ENCODE results near the gene LAMA3. TPM values are rescaled to one million over a fixed set of nuclear protein-coding genes. Genes with fewer than 3 reads are reported as not detected.

The LAMA3 gene
- total RNA-seq, 1 donor from 2014 or later: 1.9 TPM

DNA sequence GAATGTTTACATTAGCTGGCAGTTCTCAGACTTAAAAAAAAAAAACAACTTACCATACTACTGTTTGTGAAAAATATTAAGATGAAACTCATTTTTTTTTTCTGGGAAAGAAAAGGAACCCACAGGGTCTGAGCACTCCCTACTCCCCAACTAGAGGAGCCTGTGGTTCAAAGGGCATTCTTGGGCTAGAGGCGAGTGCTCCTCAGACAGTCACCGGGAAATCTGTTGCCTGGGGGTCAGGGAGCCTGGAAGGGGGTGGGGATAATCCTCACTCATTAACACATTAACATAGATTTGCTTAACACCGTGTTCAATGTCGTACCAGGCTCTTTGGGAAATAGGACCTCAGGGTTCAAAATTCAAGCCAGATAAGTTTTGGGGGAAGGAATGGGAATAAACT, 57.6 kb downstream of the LAMA3 start:
- Mint-ChIP-seq H3K27ac (ENCODE audit: unreplicated experiment) (no peak overlapping the region), H3K4me3 (ENCODE audit: unreplicated experiment) (no peak overlapping the region), H3K9me3 (ENCODE audit: low read depth) (no peaks in the 10 kb centered on the region), H3K36me3 (ENCODE audit: low read depth) (peaks cover 2% of the 10 kb centered on the region), H3K27me3 (ENCODE audit: low read depth) (no peaks in the 10 kb centered on the region), H3K4me1 (ENCODE audit: low read depth) (peaks cover 15% of the 10 kb centered on the region)
- TF ChIP-seq, protein P1, sequence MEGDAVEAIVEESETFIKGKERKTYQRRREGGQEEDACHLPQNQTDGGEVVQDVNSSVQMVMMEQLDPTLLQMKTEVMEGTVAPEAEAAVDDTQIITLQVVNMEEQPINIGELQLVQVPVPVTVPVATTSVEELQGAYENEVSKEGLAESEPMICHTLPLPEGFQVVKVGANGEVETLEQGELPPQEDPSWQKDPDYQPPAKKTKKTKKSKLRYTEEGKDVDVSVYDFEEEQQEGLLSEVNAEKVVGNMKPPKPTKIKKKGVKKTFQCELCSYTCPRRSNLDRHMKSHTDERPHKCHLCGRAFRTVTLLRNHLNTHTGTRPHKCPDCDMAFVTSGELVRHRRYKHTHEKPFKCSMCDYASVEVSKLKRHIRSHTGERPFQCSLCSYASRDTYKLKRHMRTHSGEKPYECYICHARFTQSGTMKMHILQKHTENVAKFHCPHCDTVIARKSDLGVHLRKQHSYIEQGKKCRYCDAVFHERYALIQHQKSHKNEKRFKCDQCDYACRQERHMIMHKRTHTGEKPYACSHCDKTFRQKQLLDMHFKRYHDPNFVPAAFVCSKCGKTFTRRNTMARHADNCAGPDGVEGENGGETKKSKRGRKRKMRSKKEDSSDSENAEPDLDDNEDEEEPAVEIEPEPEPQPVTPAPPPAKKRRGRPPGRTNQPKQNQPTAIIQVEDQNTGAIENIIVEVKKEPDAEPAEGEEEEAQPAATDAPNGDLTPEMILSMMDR (IDR thresholded peaks at IDR 0.05): no peak
- DNase-seq (ENCODE audit: low spot score): no peak

DNA sequence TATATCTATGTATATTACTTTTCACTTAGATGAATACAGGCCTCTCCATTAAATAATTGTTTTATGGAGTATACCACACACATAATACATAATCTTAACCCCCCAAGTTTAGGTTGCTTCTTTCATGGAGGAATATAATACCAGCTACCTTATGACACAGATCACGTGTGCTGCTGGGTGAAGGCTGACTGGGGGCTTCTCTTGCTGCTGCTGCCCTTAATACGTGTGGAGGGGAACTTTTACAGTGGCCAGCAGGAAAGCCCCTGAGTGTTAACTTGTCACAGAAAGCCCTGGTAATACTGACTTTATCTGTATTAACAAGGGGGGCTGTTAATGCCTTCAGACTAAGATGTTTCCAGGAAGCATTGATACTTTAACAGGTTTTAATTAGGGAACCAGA, 63.1 kb downstream of the LAMA3 start:
- H3K27me3 Mint-ChIP-seq (ENCODE audit: low read depth): no peaks in the 10 kb centered on the region
- TF ChIP-seq, protein P1 (IDR thresholded peaks at IDR 0.05): no peak
- no peak overlapping the region for H3K27ac Mint-ChIP-seq (ENCODE audit: unreplicated experiment)

DNA sequence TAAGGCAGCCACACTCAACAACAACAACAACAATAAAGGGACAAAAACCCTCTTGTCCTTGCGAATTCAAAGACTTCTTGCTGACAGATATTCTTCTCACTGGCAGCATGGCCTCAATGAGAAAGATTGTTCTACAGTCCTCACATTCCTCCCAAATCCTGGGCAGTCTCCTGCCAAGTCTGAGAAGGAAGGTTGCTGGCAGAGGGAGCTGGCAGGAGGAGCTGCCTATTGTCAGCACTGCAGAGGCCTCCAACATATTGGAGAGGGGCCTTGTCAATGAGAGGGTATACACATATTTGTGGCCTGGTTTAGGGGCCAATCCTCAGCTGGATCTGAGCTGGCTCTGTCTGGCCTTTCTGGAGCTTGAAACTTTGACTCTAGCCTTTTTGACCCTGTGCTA, 63.5 kb downstream of the LAMA3 start:
- no peak overlapping the region for H3K27ac Mint-ChIP-seq (ENCODE audit: unreplicated experiment)
- no peak overlapping the region for H3K4me3 Mint-ChIP-seq (ENCODE audit: unreplicated experiment)
- H3K27me3 Mint-ChIP-seq (ENCODE audit: low read depth): no peaks in the 10 kb centered on the region
- H3K9me3 Mint-ChIP-seq (ENCODE audit: low read depth): no peaks in the 10 kb centered on the region
- TF ChIP-seq, protein P1 (IDR thresholded peaks at IDR 0.05): no peak
- peaks cover 2% of the 10 kb centered on the region for H3K36me3 Mint-ChIP-seq (ENCODE audit: low read depth)
- peaks cover 14% of the 10 kb centered on the region for H3K4me1 Mint-ChIP-seq (ENCODE audit: low read depth)
- no peak for DNase-seq (ENCODE audit: low spot score)

More for the DNA sequence above, 63.1 kb downstream of the LAMA3 start:
- H3K36me3 Mint-ChIP-seq (ENCODE audit: low read depth): peaks cover 2% of the 10 kb centered on the region
- no peak for DNase-seq (ENCODE audit: low spot score)
- H3K4me3 Mint-ChIP-seq (ENCODE audit: unreplicated experiment): no peak overlapping the region
- H3K9me3 Mint-ChIP-seq (ENCODE audit: low read depth): no peaks in the 10 kb centered on the region
- peaks cover 14% of the 10 kb centered on the region for H3K4me1 Mint-ChIP-seq (ENCODE audit: low read depth)

DNA sequence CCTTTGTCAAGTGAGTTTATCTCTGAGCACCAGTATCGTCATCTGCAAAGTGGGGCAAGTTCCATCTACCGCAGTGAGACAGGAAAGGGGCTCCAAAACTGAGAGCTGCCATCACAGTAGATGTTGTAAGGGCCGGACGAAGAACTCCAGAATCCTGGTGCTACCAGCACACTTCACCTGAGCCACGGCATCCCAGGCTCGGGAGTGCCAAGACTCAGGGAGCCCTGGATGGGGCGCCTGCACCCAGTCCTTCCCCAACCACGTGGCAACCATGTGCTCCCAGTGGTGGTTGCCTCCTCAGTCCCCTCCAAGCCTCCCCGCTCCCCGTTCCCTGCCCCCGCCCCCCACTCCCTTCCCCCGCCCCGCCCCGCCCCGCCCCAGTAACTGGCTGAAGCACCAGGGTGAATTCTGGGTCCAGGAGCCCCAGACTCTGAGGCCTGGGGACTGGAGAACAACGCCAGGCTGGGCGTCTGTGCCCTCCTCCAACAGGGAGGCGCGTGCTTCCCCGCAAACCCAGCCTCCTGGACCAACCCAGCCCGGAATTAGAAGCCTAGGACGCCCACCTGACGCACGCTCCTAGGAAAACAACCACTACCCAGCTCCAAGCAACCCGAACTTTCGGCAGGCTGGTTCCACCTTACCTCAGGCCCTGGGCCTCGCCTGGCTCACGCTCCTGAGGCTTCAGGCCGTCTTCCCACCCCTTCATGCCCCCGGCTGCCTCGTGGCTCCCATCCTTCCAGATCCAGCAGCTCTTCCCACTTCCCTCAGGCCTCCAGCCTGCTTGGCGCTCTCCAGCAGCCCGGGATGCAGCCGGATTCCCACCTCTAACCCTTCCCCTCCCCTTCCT, 67.6 kb downstream of the LAMA3 start:
- TF ChIP-seq, protein P1 (IDR thresholded peaks at IDR 0.05): no peak
- Mint-ChIP-seq H3K27me3 (ENCODE audit: low read depth) (no peaks in the 10 kb centered on the region), H3K4me3 (ENCODE audit: unreplicated experiment) (no peak overlapping the region), H3K4me1 (ENCODE audit: low read depth) (peaks cover 8% of the 10 kb centered on the region), H3K36me3 (ENCODE audit: low read depth) (no peaks in the 10 kb centered on the region), H3K9me3 (ENCODE audit: low read depth) (no peaks in the 10 kb centered on the region), H3K27ac (ENCODE audit: unreplicated experiment) (no peak overlapping the region)
- DNase-seq (ENCODE audit: low spot score): no peak

- Mint-ChIP-seq H3K36me3 (ENCODE audit: low read depth) (no peaks in the 10 kb centered on the region), H3K9me3 (ENCODE audit: low read depth) (no peaks in the 10 kb centered on the region), H3K4me1 (ENCODE audit: low read depth) (peaks cover 8% of the 10 kb centered on the region), H3K4me3 (ENCODE audit: unreplicated experiment) (no peak overlapping the region), H3K27ac (ENCODE audit: unreplicated experiment) (no peak overlapping the region), H3K27me3 (ENCODE audit: low read depth) (no peaks in the 10 kb centered on the region)
- no peak for DNase-seq (ENCODE audit: low spot score)
- TF ChIP-seq, protein P1 (IDR thresholded peaks at IDR 0.05): no peak
Observed at GRCh38 chr18:23757437-23757733, 68.1 kb downstream of the LAMA3 start.

Measured in chondrocyte (in vitro differentiated cells).